Fibroblast of lung (primary cell): ENCODE results near the gene CHD8.
"Not testable (repeated sequence)": the region's sequence is repeated elsewhere in the genome, so short reads cannot be mapped to it uniquely, and the experiment has no call there.

ENCODE experiments used
- CTCF ChIP-seq, 2 donors: IDR thresholded peaks in 1 of 2; conservative IDR thresholded peaks in 1 of 2; 1 replicate in 1 of 2; 2 replicates in 1 of 2; pipeline ENCODE4 v1.5.1; 2011 to 2012; ENCODE audit warnings: low read length in 2 of 2, control low read depth in 1 of 2, inconsistent platforms in 1 of 2, low read depth in 1 of 2, mild to moderate bottlenecking in 1 of 2
- EZH2 ChIP-seq: IDR thresholded peaks from 2 replicates; pipeline ENCODE4 v1.5.1; 2012; ENCODE audit warnings: low read length, control low read depth, mild to moderate bottlenecking; ENCODE audit errors: missing control alignments

GRCh38 chr14:21372814-21373213, 83.1 kb downstream of the CHD8 start:
- TF ChIP-seq CTCF (conservative IDR thresholded peaks at IDR 0.05 in 1 of 2, IDR thresholded peaks at IDR 0.05 in 1 of 2; ENCODE audit: low read depth in 1 of 2, low read length in 2 of 2); EZH2: not testable (repeated sequence)
